Muscle of leg (tissue), 11 donors: ENCODE data around the gene FBXW4. TPM values are rescaled to one million over a fixed set of nuclear protein-coding genes. Genes with fewer than 3 reads are reported as not detected.

ENCODE experiments used
- DNase-seq: peaks from one replicate; pipeline ENCODE4 v3.0.0; 2013
- H3K27ac ChIP-seq: one replicate; pipeline ENCODE4 v1.5.1; 2013; ENCODE audit warnings: mild to moderate bottlenecking, low read length, control low read depth
- H3K27me3 ChIP-seq: one replicate; pipeline ENCODE4 v1.6.1; 2013; ENCODE audit warnings: low read length; ENCODE audit not compliant: control insufficient read depth, insufficient read depth
- H3K36me3 ChIP-seq: one replicate; pipeline ENCODE4 v1.6.1; 2013; ENCODE audit warnings: low read length; ENCODE audit not compliant: control insufficient read depth, insufficient read depth
- H3K4me1 ChIP-seq: one replicate; pipeline ENCODE4 v1.6.1; 2013; ENCODE audit warnings: low read length; ENCODE audit not compliant: control insufficient read depth, insufficient read depth
- H3K4me3 ChIP-seq: one replicate; pipeline ENCODE4 v1.5.1; 2013; ENCODE audit warnings: low read length, control low read depth
- H3K9me3 ChIP-seq: replicated peaks from 2 replicates; pipeline ENCODE4 v1.6.1; 2013; ENCODE audit warnings: low read depth, low read length; ENCODE audit not compliant: control insufficient read depth
- WGBS: methylation state at CpG from one replicate; pipeline ENCODE4 v1.1.5; 2013; ENCODE audit warnings: missing lambda C conversion rate; ENCODE audit not compliant: insufficient coverage; 5-methylcytosine and 5-hydroxymethylcytosine counted together
- polyA plus RNA-seq, 8 donors: library from polyadenylated mRNA; unstranded; fragments of 120-200 nt; gene quantifications; one replicate each; pipeline versions ENCODE4 v1.2.1 to v1.2.3, GENCODE V29; 2013; ENCODE audit warnings: inconsistent platforms in 1 of 8, low replicate concordance in 1 of 8; ENCODE audit not compliant: insufficient read length in 8 of 8, insufficient read depth in 1 of 8
- total RNA-seq: library from RNA; stranded (reverse); fragments of 120-200 nt; gene quantifications from one replicate; pipeline ENCODE4 v1.2.4, GENCODE V29; 2013

Gene FBXW4
- total and polyA plus RNA-seq, 9 donors: 38.0 to 51.5 (median 44.1) TPM

GRCh38 chr10:101625821-101626412 lies 69.1 kb downstream of the FBXW4 start:
- Histone ChIP-seq H3K4me3 (no peak overlapping the region), H3K9me3 (no peaks in the 10 kb centered on the region), H3K4me1 (peaks cover 16% of the 10 kb centered on the region), H3K27me3 (no peaks in the 10 kb centered on the region), H3K27ac (no peak overlapping the region), H3K36me3 (peaks cover 55% of the 10 kb centered on the region)
- DNase-seq: no peak
- no CpG with 5 or more reads among the region's 1 CpG for WGBS

GRCh38 chr10:101624526-101625102 lies 70.4 kb downstream of the FBXW4 start:
- no peak overlapping the region for H3K27ac ChIP-seq
- 77% methylated on average over 4 of the region's 4 CpGs for WGBS
- no peaks in the 10 kb centered on the region for H3K27me3 ChIP-seq
- H3K9me3 ChIP-seq: no peaks in the 10 kb centered on the region
- no peak for DNase-seq
- H3K4me3 ChIP-seq: no peak overlapping the region
- peaks cover 6% of the 10 kb centered on the region for H3K4me1 ChIP-seq
- peaks cover 58% of the 10 kb centered on the region for H3K36me3 ChIP-seq

- Histone ChIP-seq H3K9me3 (no peaks in the 10 kb centered on the region), H3K27ac (no peak overlapping the region), H3K36me3 (peaks cover 60% of the 10 kb centered on the region), H3K27me3 (no peaks in the 10 kb centered on the region), H3K4me1 (peaks cover 3% of the 10 kb centered on the region), H3K4me3 (no peak overlapping the region)
- no peak for DNase-seq
- no CpG with 5 or more reads among the region's 1 CpG for WGBS
Measured at GRCh38 chr10:101623528-101623927, 71.4 kb downstream of the FBXW4 start.

- Histone ChIP-seq H3K36me3 (peaks cover 66% of the 10 kb centered on the region), H3K4me3 (no peak overlapping the region), H3K4me1 (no peaks in the 10 kb centered on the region), H3K27ac (no peak overlapping the region), H3K27me3 (no peaks in the 10 kb centered on the region), H3K9me3 (no peaks in the 10 kb centered on the region)
- DNase-seq: no peak
- WGBS: 91% methylated on average over 5 of the region's 6 CpGs
Measured at GRCh38 chr10:101619983-101620382, 75.0 kb downstream of the FBXW4 start.

GRCh38 chr10:101618871-101619270 lies 76.1 kb downstream of the FBXW4 start:
- H3K4me1 ChIP-seq: no peaks in the 10 kb centered on the region
- no peak overlapping the region for H3K4me3 ChIP-seq
- no peak overlapping the region for H3K27ac ChIP-seq
- no peaks in the 10 kb centered on the region for H3K27me3 ChIP-seq
- H3K36me3 ChIP-seq: peaks cover 59% of the 10 kb centered on the region
- no peak for DNase-seq
- no peaks in the 10 kb centered on the region for H3K9me3 ChIP-seq
- WGBS: no CpG with 5 or more reads among the region's 2 CpGs

GRCh38 chr10:101617824-101618568 lies 77.0 kb downstream of the FBXW4 start:
- DNase-seq: no peak
- no peaks in the 10 kb centered on the region for H3K4me1 ChIP-seq
- H3K27me3 ChIP-seq: no peaks in the 10 kb centered on the region
- H3K36me3 ChIP-seq: peaks cover 55% of the 10 kb centered on the region
- H3K27ac ChIP-seq: no peak overlapping the region
- H3K4me3 ChIP-seq: no peak overlapping the region
- 75% methylated on average over 4 of the region's 4 CpGs for WGBS
- no peaks in the 10 kb centered on the region for H3K9me3 ChIP-seq

GRCh38 chr10:101617102-101617823 lies 77.7 kb downstream of the FBXW4 start:
- no peaks in the 10 kb centered on the region for H3K9me3 ChIP-seq
- H3K4me3 ChIP-seq: no peak overlapping the region
- H3K4me1 ChIP-seq: no peaks in the 10 kb centered on the region
- H3K36me3 ChIP-seq: peaks cover 57% of the 10 kb centered on the region
- no peak overlapping the region for H3K27ac ChIP-seq
- DNase-seq: no peak
- 60% methylated on average over 4 of the region's 8 CpGs for WGBS
- no peaks in the 10 kb centered on the region for H3K27me3 ChIP-seq

GRCh38 chr10:101616415-101617101 lies 78.4 kb downstream of the FBXW4 start:
- H3K4me3 ChIP-seq: no peak overlapping the region
- H3K27me3 ChIP-seq: no peaks in the 10 kb centered on the region
- no peak overlapping the region for H3K27ac ChIP-seq
- whole genome bisulfite sequencing: 75% methylated on average over 8 of the region's 9 CpGs
- no peak for DNase-seq
- no peaks in the 10 kb centered on the region for H3K9me3 ChIP-seq
- no peaks in the 10 kb centered on the region for H3K4me1 ChIP-seq
- peaks cover 59% of the 10 kb centered on the region for H3K36me3 ChIP-seq

GRCh38 chr10:101615525-101616116 lies 79.3 kb downstream of the FBXW4 start:
- DNase-seq: no peak
- no peaks in the 10 kb centered on the region for H3K27me3 ChIP-seq
- no peaks in the 10 kb centered on the region for H3K9me3 ChIP-seq
- H3K36me3 ChIP-seq: peaks cover 65% of the 10 kb centered on the region
- no peak overlapping the region for H3K27ac ChIP-seq
- H3K4me1 ChIP-seq: no peaks in the 10 kb centered on the region
- WGBS: 71% methylated on average over 4 of the region's 5 CpGs
- H3K4me3 ChIP-seq: no peak overlapping the region
